SK-N-SH (cell line): ENCODE data around the gene ASIC2. TPM values are rescaled to one million over a fixed set of nuclear protein-coding genes. Genes with fewer than 3 reads are reported as not detected.
"Not testable (repeated sequence)": the region's sequence is repeated elsewhere in the genome, so short reads cannot be mapped to it uniquely, and the experiment has no call there.

ENCODE experiments used
- CTCF ChIA-PET: fragments of 300-600, 350-600 bp; formaldehyde crosslinking; extraction: SDS; loops from one replicate; lab custom pipeline; 2021; lab: Yijun Ruan, JAX
- POLR2A ChIA-PET: fragments of 350-600 bp; sonication (Branson Sonifier 250); formaldehyde crosslinking; extraction: SDS; loops from one replicate; lab custom pipeline; 2020; ENCODE audit warnings: antibody characterized with exemption, inconsistent platforms; lab: Yijun Ruan, JAX
- DNase-seq: peaks from one replicate; pipeline ENCODE4 v3.0.0; 2012
- H2AFZ ChIP-seq: fragments of 200-600 bp; sonication (generic); 2 replicates; pipeline ENCODE4 v1.8.1; 2016; ENCODE audit warnings: antibody characterized with exemption, mild to moderate bottlenecking, low read depth
- H3F3A ChIP-seq: fragments of 200-600 bp; sonication (generic); replicated peaks from 2 replicates; pipeline ENCODE3; 2016; ENCODE audit warnings: antibody characterized with exemption, mild to moderate bottlenecking; ENCODE audit not compliant: insufficient read depth
- H3K27ac ChIP-seq, 2 experiments: fragments of 200-500 bp in 1 of 2; fragments of 200-600 bp in 1 of 2; sonication (Bioruptor generic) in 1 of 2; sonication (generic), shearing (Covaris generic) in 1 of 2; 2 replicates each; pipeline versions ENCODE4 v1.5.1 to v1.6.1; 2014 to 2016; ENCODE audit warnings: low read depth in 2 of 2, inconsistent platforms in 1 of 2, low read length in 1 of 2, mild to moderate bottlenecking in 1 of 2, mixed read lengths in 1 of 2
- H3K27me3 ChIP-seq: fragments of 200-600 bp; sonication (generic), shearing (Covaris generic); 2 replicates; pipeline ENCODE4 v1.6.1; 2016; ENCODE audit warnings: mixed run types; ENCODE audit not compliant: insufficient read depth
- H3K36me3 ChIP-seq, 2 experiments: fragments of 200-500 bp in 1 of 2; fragments of 200-600 bp in 1 of 2; sonication (Bioruptor generic) in 1 of 2; sonication (generic) in 1 of 2; replicated peaks in 1 of 2; 2 replicates each; pipeline versions ENCODE3 to v1.5.1; 2014 to 2016; ENCODE audit warnings: low read length in 1 of 2, mild to moderate bottlenecking in 1 of 2; ENCODE audit not compliant: insufficient read depth in 2 of 2, control insufficient read depth in 1 of 2
- H3K4me1 ChIP-seq, 2 experiments: fragments of 200-500 bp in 1 of 2; fragments of 200-600 bp in 1 of 2; sonication (Bioruptor generic) in 1 of 2; sonication (generic), shearing (Covaris generic) in 1 of 2; 2 replicates each; pipeline versions ENCODE4 v1.5.1 to v1.6.1; 2014 to 2016; ENCODE audit warnings: low read depth in 1 of 2, low read length in 1 of 2, mixed run types in 1 of 2; ENCODE audit not compliant: insufficient read depth in 2 of 2, control insufficient read depth in 1 of 2
- H3K4me2 ChIP-seq: fragments of 200-600 bp; sonication (generic), shearing (Covaris generic); 2 replicates; pipeline ENCODE4 v1.6.1; 2017; ENCODE audit warnings: mixed run types
- H3K4me3 ChIP-seq, 2 experiments: fragments of 200-500 bp in 1 of 2; fragments of 200-600 bp in 1 of 2; sonication (Bioruptor generic) in 1 of 2; sonication (generic), shearing (Covaris generic) in 1 of 2; 2 replicates each; pipeline versions ENCODE4 v1.5.1 to v1.8.1; 2014 to 2016; ENCODE audit warnings: low read depth in 2 of 2, inconsistent platforms in 1 of 2, low read length in 1 of 2, mild to moderate bottlenecking in 1 of 2, mixed read lengths in 1 of 2, moderate library complexity in 1 of 2
- H3K79me2 ChIP-seq: fragments of 200-600 bp; sonication (generic); 2 replicates; pipeline ENCODE4 v1.8.1; 2017; ENCODE audit warnings: mild to moderate bottlenecking; ENCODE audit not compliant: insufficient read depth
- H3K9ac ChIP-seq: fragments of 200-600 bp; sonication (generic); 2 replicates; pipeline ENCODE4 v1.6.1; 2017; ENCODE audit warnings: mixed run types
- H3K9me2 ChIP-seq: fragments of 200-600 bp; sonication (generic); 2 replicates; pipeline ENCODE4 v1.6.1; 2017; ENCODE audit warnings: mixed run types
- H3K9me3 ChIP-seq: fragments of 200-600 bp; sonication (generic); 2 replicates; pipeline ENCODE4 v1.6.1; 2017; ENCODE audit warnings: mixed run types, mild to moderate bottlenecking, moderate library complexity
- H4K20me1 ChIP-seq: fragments of 200-600 bp; sonication (generic); 2 replicates; pipeline ENCODE4 v1.6.1; 2017; ENCODE audit warnings: mild to moderate bottlenecking, mixed run types; ENCODE audit not compliant: insufficient read depth
- WGBS: methylation state at CpG from one replicate; pipeline ENCODE4 v1.1.6; 2017; ENCODE audit warnings: low lambda C conversion rate; 5-methylcytosine and 5-hydroxymethylcytosine counted together
- polyA plus RNA-seq, 3 experiments: library from polyadenylated mRNA; depleted of rRNA; stranded (reverse); fragments of >200 nt; gene quantifications; 2 replicates each; pipeline ENCODE4 v1.2.3, GENCODE V29; 2012
- TF ChIP-seq, protein P1 (sequence below): IDR thresholded peaks from 2 replicates; pipeline ENCODE4 v1.4.0; 2012; ENCODE audit warnings: low read depth, borderline replicate concordance
- TF ChIP-seq, protein P2 (sequence below): IDR thresholded peaks from 2 replicates; pipeline ENCODE4; 2012

The ASIC2 gene
- polyA plus RNA-seq, 1 of the 3 experiments (the other 2 are of a cell fraction), result 0.08 TPM

DNA sequence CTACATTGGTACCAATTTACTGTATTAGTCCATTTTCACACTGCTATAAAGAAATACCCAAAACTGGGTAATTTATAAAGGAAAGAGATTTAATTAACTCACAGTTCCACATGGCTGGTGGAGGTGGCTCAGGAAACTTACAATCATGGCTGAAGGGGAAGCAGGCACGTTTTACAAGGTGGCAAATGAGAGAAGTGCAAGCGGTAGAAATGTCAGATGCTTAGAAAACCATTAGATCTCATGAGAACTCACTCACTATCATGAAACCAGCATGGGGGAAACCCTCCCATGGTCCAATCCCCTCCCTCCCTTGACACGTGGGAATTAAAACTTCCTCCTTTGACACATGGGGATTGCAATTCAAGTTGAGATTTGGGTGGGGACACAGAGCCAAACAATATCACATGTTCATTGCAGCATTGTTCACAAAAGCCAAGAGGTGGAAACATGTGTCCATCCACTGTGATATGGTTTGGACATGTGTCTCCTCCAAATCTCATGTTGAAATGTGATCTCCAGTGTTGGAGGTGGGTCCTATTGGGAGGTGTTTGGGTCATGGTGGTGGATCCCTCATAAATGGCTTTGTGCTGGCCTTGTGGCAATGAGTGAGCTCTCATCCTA lies 304.5 kb downstream of the ASIC2 start:
- H3K36me3 ChIP-seq, result no peaks in the 10 kb centered on the region
- ChIA-PET POLR2A (no interaction called here), CTCF (interaction anchor here (3.2 kb wide), 1 partner anchor 9 kb away, joined by 13 read pairs; no protein-coding TSS in a partner anchor)
- 0 out of 2 replicates have a peak, but pooled peaks cover 6% of the 10 kb centered on the region for H3K27me3 ChIP-seq
- DNase-seq, result no peak
- TF ChIP-seq, protein P1, sequence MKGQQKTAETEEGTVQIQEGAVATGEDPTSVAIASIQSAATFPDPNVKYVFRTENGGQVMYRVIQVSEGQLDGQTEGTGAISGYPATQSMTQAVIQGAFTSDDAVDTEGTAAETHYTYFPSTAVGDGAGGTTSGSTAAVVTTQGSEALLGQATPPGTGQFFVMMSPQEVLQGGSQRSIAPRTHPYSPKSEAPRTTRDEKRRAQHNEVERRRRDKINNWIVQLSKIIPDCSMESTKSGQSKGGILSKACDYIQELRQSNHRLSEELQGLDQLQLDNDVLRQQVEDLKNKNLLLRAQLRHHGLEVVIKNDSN, result no peak
- TF ChIP-seq, protein P2, sequence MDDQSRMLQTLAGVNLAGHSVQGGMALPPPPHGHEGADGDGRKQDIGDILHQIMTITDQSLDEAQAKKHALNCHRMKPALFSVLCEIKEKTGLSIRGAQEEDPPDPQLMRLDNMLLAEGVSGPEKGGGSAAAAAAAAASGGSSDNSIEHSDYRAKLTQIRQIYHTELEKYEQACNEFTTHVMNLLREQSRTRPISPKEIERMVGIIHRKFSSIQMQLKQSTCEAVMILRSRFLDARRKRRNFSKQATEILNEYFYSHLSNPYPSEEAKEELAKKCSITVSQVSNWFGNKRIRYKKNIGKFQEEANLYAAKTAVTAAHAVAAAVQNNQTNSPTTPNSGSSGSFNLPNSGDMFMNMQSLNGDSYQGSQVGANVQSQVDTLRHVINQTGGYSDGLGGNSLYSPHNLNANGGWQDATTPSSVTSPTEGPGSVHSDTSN, result no peak
- H3K79me2 ChIP-seq, result no peaks in the 10 kb centered on the region
- WGBS, result 22% methylated on average over 3 of the region's 3 CpGs
- no peak overlapping the region for H2AFZ ChIP-seq
- H3K4me3 ChIP-seq, result no peak overlapping the region
- no peak overlapping the region for H3K9ac ChIP-seq
- H3K27ac ChIP-seq, result no peak overlapping the region
- no peaks in the 10 kb centered on the region for H3K9me3 ChIP-seq
- no peaks in the 10 kb centered on the region for H3K4me1 ChIP-seq
- no peak overlapping the region for H3K4me2 ChIP-seq
- H4K20me1 ChIP-seq, result no peaks in the 10 kb centered on the region
- no peaks in the 10 kb centered on the region for H3K9me2 ChIP-seq
- no peaks in the 10 kb centered on the region for H3F3A ChIP-seq

DNA sequence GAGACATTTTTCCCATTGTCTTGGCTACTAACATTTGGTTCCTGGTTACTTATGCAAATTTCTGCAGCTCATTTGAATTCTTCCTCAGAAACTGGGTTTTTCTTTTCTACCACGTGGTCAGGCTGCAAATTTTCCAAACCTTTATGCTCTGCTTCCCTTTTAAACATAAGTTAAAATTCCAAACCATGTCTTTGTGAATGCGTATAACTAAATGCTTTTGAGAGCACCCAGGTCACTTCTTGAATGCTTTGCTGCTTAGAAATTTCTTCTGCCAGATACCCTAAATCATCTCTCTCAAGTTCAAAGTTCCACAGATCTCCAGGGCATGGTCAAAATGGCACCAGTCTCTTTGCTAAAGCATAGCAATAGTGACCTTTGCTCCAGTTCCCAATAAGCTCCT lies 305.2 kb downstream of the ASIC2 start:
- H3K27me3 ChIP-seq, H3K79me2 ChIP-seq, H3K9ac ChIP-seq, H3K36me3 ChIP-seq, DNase-seq, H3K4me3 ChIP-seq, H3K9me3 ChIP-seq, H3F3A ChIP-seq, H3K27ac ChIP-seq, H3K4me2 ChIP-seq, H4K20me1 ChIP-seq, H3K4me1 ChIP-seq, H3K9me2 ChIP-seq, POLR2A ChIA-PET, H2AFZ ChIP-seq: not testable (repeated sequence)
- 27% methylated on average over 2 of the region's 2 CpGs for WGBS
- CTCF ChIA-PET, result interaction anchor here (3.2 kb wide), 1 partner anchor 10 kb away, joined by 13 read pairs; no protein-coding TSS in a partner anchor

DNA sequence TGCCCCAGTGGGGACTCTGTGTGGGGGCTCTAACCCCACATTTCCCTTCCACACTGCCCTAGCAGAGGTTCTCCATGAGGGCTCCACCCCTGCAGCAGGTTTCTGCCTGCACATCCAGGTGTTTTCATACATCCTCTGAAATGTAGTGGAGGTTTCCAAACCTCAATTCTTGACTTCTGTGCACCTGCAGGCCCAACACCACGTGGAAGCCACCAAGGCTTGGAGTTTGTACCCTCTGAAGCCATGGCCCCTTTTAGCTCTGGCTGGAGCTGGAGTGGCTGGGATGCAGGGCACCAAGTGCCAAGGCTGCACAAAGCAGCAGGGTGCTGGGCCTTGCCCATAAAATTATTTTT lies 305.7 kb downstream of the ASIC2 start:
- H4K20me1 ChIP-seq, POLR2A ChIA-PET, H3K27ac ChIP-seq, H3K4me3 ChIP-seq, H2AFZ ChIP-seq, H3K9me3 ChIP-seq, DNase-seq, H3K27me3 ChIP-seq, H3F3A ChIP-seq, H3K4me1 ChIP-seq, H3K9me2 ChIP-seq, H3K9ac ChIP-seq, H3K4me2 ChIP-seq, H3K36me3 ChIP-seq, H3K79me2 ChIP-seq: not testable (repeated sequence)
- CTCF ChIA-PET, result interaction anchor here (3.2 kb wide), 1 partner anchor 11 kb away, joined by 13 read pairs; no protein-coding TSS in a partner anchor
- 0% methylated on average over 1 of the region's 1 CpG for WGBS
